ENCODE data around the gene DNAJC21.

Gene DNAJC21

DNA sequence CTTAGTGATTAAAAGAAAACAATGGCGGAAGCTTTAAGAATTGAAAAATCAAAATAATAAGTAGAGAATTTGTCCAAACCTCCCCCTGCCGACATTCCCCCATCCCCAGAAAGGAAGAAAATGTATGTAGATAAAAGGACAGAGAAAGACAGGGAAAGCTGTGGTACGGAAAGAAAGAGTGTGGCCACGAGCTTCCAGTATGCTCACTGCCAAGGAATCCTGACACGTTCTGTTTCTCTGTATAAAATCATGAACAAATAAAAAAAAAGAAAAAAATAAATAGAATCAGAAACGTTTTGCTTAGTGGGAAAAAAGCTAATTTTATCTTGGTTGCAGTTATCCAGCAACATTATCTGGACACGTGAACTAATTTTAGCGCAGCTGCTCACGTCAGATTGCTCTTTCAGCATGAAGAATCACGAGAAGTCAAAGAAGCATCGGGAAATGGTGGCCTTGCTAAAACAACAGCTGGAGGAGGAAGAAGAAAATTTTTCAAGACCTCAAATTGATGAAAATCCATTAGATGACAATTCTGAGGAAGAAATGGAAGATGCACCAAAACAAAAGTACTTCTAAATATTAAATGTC, 15.2 kb downstream of the DNAJC21 start:
- no peak for DNase-seq (ENCODE audit: low read depth)
- no peak overlapping the region for H3K4me3 ChIP-seq (ENCODE audit: low read depth, low read length)
- TF ChIP-seq, protein P1, sequence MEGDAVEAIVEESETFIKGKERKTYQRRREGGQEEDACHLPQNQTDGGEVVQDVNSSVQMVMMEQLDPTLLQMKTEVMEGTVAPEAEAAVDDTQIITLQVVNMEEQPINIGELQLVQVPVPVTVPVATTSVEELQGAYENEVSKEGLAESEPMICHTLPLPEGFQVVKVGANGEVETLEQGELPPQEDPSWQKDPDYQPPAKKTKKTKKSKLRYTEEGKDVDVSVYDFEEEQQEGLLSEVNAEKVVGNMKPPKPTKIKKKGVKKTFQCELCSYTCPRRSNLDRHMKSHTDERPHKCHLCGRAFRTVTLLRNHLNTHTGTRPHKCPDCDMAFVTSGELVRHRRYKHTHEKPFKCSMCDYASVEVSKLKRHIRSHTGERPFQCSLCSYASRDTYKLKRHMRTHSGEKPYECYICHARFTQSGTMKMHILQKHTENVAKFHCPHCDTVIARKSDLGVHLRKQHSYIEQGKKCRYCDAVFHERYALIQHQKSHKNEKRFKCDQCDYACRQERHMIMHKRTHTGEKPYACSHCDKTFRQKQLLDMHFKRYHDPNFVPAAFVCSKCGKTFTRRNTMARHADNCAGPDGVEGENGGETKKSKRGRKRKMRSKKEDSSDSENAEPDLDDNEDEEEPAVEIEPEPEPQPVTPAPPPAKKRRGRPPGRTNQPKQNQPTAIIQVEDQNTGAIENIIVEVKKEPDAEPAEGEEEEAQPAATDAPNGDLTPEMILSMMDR (IDR thresholded peaks at IDR 0.05; ENCODE audit: control insufficient read depth, extremely low read depth, insufficient read depth) = no peak

DNA sequence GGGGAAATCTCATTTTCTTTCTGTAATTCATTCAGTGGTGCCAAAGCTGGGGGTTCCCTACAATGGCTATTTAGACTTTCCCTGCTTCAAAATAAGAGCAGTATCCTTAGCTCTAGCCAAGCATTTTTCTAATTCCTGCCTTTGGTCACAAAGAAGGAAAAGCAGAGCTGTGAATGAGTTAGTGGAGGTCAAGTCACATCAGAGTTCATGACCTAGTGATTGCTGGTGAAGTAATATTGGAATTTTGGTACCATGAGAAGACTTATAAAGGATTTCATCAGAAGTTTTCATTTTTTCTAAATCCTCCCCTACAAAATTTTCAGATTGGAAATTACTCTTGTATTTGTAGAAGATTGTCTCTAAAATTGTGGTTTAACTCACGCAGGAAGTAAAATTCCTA, 28.0 kb downstream of the DNAJC21 start:
- TF ChIP-seq, protein P1 (IDR thresholded peaks at IDR 0.05; ENCODE audit: control insufficient read depth, extremely low read depth, insufficient read depth) = no peak
- DNase-seq (ENCODE audit: low read depth) = no peak
- no peak overlapping the region for H3K4me3 ChIP-seq (ENCODE audit: low read depth, low read length)

DNA sequence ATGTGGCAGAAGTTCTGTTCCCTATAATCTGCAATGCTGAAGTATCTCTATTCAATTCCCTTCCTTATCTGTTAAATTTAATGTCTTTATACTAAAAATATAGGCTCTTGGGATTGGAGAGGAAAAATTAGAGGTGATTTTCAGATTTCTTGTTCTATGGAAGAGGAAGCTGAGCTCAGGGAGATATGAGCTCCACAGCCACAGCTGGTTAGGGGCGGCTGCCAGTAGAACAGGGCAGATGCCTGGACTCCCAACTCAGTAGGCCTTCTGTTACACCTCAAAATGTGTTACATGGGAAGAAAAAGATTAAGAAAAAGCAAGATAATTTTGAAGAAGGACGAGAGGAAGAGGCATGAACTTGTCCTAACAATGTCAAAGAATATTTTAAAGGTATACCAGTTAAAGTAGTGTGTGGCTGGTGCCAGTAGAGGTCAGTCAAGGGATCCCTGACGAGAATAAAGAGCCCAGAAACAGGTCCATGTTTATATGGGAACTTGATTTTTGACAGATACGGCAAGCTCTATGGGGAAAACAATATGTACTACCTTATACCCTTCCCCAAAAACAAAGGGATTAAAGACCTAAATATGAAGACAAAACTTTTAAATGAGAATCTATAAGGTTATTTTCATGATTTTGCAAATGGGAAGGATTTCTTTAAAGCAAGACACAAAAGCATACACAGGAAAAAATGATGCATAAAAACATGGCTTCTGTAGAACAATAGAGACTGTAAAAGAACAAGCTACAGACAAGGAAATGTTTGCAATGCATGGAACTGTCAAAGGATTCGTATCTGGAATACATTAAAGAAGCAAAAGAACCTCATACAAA, 28.7 kb downstream of the DNAJC21 start:
- TF ChIP-seq, protein P1 (IDR thresholded peaks at IDR 0.05; ENCODE audit: control insufficient read depth, extremely low read depth, insufficient read depth) = peak; percentile 61
- peak; percentile 8 for DNase-seq (ENCODE audit: low read depth)
- H3K4me3 ChIP-seq (ENCODE audit: low read depth, low read length) = no peak overlapping the region

DNA sequence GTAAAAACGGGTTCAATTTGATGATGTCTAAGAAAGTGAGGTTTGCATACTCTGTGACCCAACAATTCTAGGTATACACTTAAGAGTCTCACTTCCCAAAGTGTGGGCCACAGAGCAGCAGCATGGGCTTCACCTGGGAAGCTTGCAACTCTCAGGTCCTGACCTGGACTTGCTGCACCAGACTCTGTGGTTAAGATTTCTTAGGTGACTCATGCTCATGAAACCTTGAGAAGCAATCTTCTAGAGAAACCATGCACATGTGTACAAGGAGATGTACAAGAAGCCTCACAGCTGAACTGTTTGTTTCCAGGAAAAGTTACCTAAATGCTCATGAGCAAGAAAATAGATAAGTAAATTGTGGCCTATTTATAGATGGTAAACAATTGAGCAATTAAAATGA, 30.0 kb downstream of the DNAJC21 start:
- TF ChIP-seq, protein P1 (IDR thresholded peaks at IDR 0.05; ENCODE audit: control insufficient read depth, extremely low read depth, insufficient read depth) = no peak
- no peak overlapping the region for H3K4me3 ChIP-seq (ENCODE audit: low read depth, low read length)
- DNase-seq (ENCODE audit: low read depth) = no peak

DNA sequence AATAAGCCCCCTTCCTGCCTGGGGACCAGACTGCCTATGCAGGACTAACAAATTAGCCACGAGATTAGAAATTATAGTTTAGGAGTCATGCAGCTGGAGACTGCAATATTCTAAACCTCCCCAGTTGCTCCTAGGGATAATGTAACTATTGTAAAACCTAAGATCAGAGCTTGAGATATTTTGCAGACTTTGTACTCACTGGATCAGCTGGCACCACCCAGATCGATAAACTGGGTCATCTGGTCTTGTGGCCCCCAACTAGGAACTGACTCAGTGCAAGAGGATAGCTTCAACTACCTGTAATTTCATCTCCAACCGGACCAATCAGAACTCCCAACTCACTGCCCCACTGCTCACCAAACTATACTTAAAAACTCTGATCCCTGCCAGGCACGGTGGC, 38.2 kb downstream of the DNAJC21 start:
- no peak for DNase-seq (ENCODE audit: low read depth)
- TF ChIP-seq, protein P1 (IDR thresholded peaks at IDR 0.05; ENCODE audit: control insufficient read depth, extremely low read depth, insufficient read depth) = no peak
- H3K4me3 ChIP-seq (ENCODE audit: low read depth, low read length) = no peak overlapping the region

DNA sequence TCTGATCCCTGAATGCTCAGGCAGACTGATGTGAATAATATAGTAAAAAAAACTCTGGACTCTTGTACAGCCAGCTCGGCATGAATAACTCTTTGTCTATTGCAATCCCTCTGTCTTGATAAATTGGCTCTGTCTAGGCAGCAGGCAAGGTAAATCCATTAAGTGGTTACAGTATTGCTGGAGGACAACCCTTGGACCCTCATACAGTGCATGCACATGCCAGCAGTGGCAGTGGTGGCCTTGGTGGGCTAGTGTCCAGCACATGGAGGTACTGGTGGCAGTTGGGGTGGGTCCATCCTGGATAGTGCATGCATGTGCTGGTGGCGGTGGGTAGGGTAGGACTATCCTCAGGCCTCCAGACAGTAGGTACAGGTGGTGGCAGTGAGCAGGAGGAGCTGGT, 38.9 kb downstream of the DNAJC21 start:
- DNase-seq (ENCODE audit: low read depth) = no peak
- no peak overlapping the region for H3K4me3 ChIP-seq (ENCODE audit: low read depth, low read length)
- TF ChIP-seq, protein P1 (IDR thresholded peaks at IDR 0.05; ENCODE audit: control insufficient read depth, extremely low read depth, insufficient read depth) = no peak

Measured in LNCaP clone FGC (cell line).